Motor neuron (in vitro differentiated cells): ENCODE results near the gene ZC4H2. TPM values are rescaled to one million over a fixed set of nuclear protein-coding genes. Genes with fewer than 3 reads are reported as not detected.
"Not testable (repeated sequence)": the region's sequence is repeated elsewhere in the genome, so short reads cannot be mapped to it uniquely, and the experiment has no call there.

Experiments
- ATAC-seq, 8 experiments: fragments of 200-7000 bp; cut with Tn5 transposase; replicated peaks in 6 of 8; 2 replicates each; pipeline ENCODE4 v1.8.0; 2021; ENCODE audit warnings: mild to moderate bottlenecking in 8 of 8, moderate library complexity in 8 of 8
- H3K27ac ChIP-seq, 2 donors: fragments of 250-450 bp; sonication (Bioruptor Pico); 2 replicates each; pipeline ENCODE4 v1.9.0; 2021; ENCODE audit warnings: antibody characterized with exemption in 2 of 2, mild to moderate bottlenecking in 2 of 2, moderate library complexity in 1 of 2
- H3K4me1 ChIP-seq, 2 donors: fragments of 250-450 bp; sonication (Bioruptor Pico); replicated peaks in 1 of 2; 2 replicates each; pipeline ENCODE4 v1.6.1; 2021; ENCODE audit warnings: antibody characterized with exemption in 2 of 2, mild to moderate bottlenecking in 2 of 2, moderate library complexity in 1 of 2
- H3K4me3 ChIP-seq, 5 donors: fragments of 250-450 bp; sonication (Bioruptor Pico); 2 replicates each; pipeline ENCODE4 v1.9.0; 2021; ENCODE audit warnings: antibody characterized with exemption in 5 of 5, mild to moderate bottlenecking in 5 of 5, moderate library complexity in 4 of 5
- WGBS, 10 experiments: fragments of 450-650 bp; shearing (Covaris generic); methylation state at CpG; one replicate each; pipeline ENCODE4 v1.0.0; 2022; 5-methylcytosine and 5-hydroxymethylcytosine counted together
- in situ Hi-C, 9 experiments: fragments of 400-800 bp; cut with MboI; loops; one replicate each; pipeline ENCODE4 v1.15.0; 2021; ENCODE audit warnings: low sequenced_read_pairs in 9 of 9, low pct_unique_long_range_greater_than_20kb in 2 of 9; ENCODE audit not compliant: unreplicated experiment in 9 of 9
- total RNA-seq, 8 experiments: library from RNA; unstranded; fragments of 300-600 nt; gene quantifications; 2 replicates each; pipeline versions ENCODE4 v1.2.3 to v1.2.4, GENCODE V29; 2022

Gene ZC4H2
- total RNA-seq, 8 experiments from 2014 or later = 0.58 to 45.0 (median 24.2) TPM

DNA sequence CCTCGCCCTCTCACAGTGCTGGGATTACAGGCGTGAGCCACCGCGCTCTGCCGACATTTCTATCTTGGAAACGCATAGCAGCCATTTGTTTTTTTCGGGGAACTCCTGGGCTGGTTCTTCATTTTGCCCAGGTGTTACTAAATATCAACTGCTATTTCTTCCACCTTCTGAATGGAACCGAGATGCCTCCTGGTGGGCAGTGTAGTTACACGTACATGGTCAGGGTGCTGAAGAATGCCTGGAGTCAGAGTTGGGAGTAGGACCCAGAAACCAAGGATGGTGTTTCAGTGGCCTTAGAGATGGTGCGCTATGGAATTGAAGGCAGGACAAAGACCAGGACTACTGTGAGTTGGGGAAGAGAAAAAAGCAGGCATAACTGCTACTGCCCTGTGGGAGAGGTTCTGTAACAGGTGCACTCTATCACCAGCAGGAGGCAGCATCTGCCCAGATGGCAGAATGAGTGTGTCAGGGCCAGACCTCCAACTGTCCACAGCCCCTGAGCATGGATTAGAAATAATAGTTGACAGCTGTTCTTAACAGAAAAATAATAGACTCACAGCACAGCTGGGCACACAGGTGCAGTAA lies 81.7 kb downstream of the ZC4H2 start:
- 60 to 74% methylated on average over 1 to 2 of the region's 10 CpGs; no CpG with 5 or more reads in 8 of the 10 experiments for WGBS, 10 experiments
- ATAC-seq = peak in 2 of 8 experiments; percentile 38 to 39
- no peak overlapping the region for H3K27ac ChIP-seq
- H3K4me1 ChIP-seq = no peaks in the 10 kb centered on the region
- H3K4me3 ChIP-seq = no peak overlapping the region
- in situ Hi-C loops = no loop called here

- no peak overlapping the region for H3K27ac ChIP-seq
- H3K4me1 ChIP-seq = no peaks in the 10 kb centered on the region
- H3K4me3 ChIP-seq = no peak overlapping the region
- no peak for ATAC-seq
- in situ Hi-C loops = no loop called here
Measured at GRCh38 chrX:64885850-64886249, 90.4 kb downstream of the ZC4H2 start.

GRCh38 chrX:64878709-64879108 lies 97.5 kb downstream of the ZC4H2 start:
- ATAC-seq, H3K4me3 ChIP-seq, H3K4me1 ChIP-seq, H3K27ac ChIP-seq, in situ Hi-C loops: not testable (repeated sequence)
- 67 to 74% methylated on average over 1 to 5 of the region's 12 CpGs; no CpG with 5 or more reads in 8 of the 10 experiments for WGBS, 10 experiments

DNA sequence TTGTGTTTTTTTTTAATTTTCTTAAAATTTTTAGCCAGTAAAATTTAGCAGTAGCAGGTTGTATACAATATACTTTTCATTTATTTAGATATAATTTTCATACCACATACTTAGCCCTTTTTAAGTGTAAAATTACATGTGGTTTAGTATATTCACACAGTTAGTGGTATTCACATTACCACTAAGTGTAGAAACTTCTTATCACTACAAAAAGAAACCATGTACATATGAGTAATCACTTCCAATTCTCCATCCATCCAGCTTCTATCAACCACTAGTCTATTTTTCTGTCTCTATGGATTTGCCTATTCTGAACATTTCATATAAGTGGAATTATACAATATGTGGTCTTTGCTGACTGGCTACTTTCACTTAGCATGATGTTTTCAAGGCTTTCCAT lies 109.0 kb downstream of the ZC4H2 start:
- Histone ChIP-seq H3K27ac (no peak overlapping the region), H3K4me1 (no peaks in the 10 kb centered on the region), H3K4me3 (no peak overlapping the region)
- no peak for ATAC-seq
- in situ Hi-C loops = no loop called here

Other genes with a start within 250 kb of the ZC4H2 start
- gene ZC3H12B, start 58.4 kb upstream of the ZC4H2 start, total RNA-seq = 1 to 10 TPM in 6 of 8 experiments, under 1 TPM in 2; 0.15 to 4.1 (median 1.6) TPM